ENCODE data around the gene KDM6B. TPM values are rescaled to one million over a fixed set of nuclear protein-coding genes. Genes with fewer than 3 reads are reported as not detected.
"Not testable (repeated sequence)": the region's sequence is repeated elsewhere in the genome, so short reads cannot be mapped to it uniquely, and the experiment has no call there.

KDM6B gene
- total and polyA plus RNA-seq, 4 donors = 3.1 to 44.8 (median 17.5) TPM

DNA sequence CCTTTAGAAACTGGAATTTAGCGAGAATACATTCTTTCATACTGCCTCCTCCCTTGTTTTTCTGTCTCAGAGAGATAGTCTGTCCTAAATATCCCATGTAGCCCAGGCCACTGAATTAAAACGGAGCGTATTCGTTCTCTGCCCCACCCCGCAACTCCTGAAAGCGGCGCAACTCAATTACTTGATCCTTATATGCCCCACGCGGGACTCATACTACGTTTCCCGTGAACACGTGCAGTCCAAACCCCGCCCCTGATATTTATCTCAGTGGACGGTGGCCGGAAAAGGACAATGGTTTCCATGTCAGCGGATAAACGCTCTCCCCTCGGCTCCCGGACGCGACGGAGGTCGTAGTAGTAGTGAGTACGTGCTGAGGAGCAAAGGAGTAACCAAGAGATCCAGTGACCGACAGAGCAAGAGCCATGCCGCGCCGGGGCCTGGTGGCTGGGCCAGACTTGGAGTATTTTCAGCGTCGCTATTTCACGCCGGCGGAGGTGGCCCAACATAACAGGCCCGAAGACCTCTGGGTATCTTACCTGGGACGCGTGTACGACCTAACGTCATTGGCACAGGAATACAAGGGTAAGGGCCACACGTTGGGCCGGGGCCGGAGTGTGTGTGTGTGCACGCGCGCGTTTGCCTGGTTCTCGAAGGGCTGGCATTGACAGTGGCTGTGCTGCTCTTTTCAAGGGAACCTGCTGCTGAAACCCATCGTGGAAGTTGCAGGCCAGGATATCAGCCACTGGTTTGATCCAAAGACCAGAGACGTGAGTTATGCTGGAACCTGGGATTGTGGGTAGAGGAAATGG lies 23.9 kb downstream of the KDM6B start, which contains the start of gene CYB5D1:
TSS of gene CYB5D1 (plus strand) at position 291 of the 809 bp plus-strand sequence. CDS start at position 423, 132 bp downstream.
- ATAC-seq (ENCODE audit: low FRiP score) = peak; percentile 87
- DNase-seq = peak; percentile 94
- H3K36me3 ChIP-seq (ENCODE audit: control insufficient read depth in 1 of 2, insufficient read depth in 2 of 2, low read length in 1 of 2) = no peaks in the 10 kb centered on the region
- no peaks in the 10 kb centered on the region for H3K4me1 ChIP-seq (ENCODE audit: control insufficient read depth in 1 of 2, insufficient read depth in 2 of 2, low read length in 2 of 2)
- H3K4me3 ChIP-seq (ENCODE audit: low read length in 2 of 2) = peak within 1 kb of the TSS; percentile 33 to 93
- WGBS, 2 donors = 1% methylated on average over 48 of the region's 48 CpGs
- intact Hi-C loops (cut with DNase I) = loop anchor here (5.0 to 10.0 kb wide), 2 partner anchors 113 to 199 kb away; no protein-coding TSS in a partner anchor
- H3K9me3 ChIP-seq (ENCODE audit: control insufficient read depth, low read length) = no peaks in the 10 kb centered on the region
- peak within 1 kb of the TSS in 1 of 2 donors; percentile 94 for H3K27ac ChIP-seq (ENCODE audit: low read depth in 1 of 2, low read length in 2 of 2)
- no peaks in the 10 kb centered on the region for H3K27me3 ChIP-seq (ENCODE audit: control insufficient read depth in 1 of 2, insufficient read depth in 2 of 2, low read length in 1 of 2)

DNA sequence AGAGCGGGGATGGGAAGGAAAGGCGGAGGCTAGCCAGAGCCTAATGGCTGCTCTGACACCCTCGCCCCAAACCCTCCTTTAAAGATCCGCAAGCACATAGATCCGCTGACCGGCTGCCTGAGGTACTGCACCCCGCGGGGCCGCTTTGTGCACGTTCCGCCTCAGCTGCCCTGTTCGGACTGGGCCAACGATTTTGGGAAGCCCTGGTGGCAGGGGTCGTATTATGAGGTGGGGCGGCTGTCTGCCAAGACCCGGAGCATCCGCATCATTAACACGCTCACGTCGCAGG lies 24.4 kb downstream of the KDM6B start:
- H3K36me3 ChIP-seq (ENCODE audit: control insufficient read depth in 1 of 2, insufficient read depth in 2 of 2, low read length in 1 of 2) = no peaks in the 10 kb centered on the region
- intact Hi-C loops (cut with DNase I) = loop anchor here (5.0 to 10.0 kb wide), 2 partner anchors 114 to 199 kb away; no protein-coding TSS in a partner anchor
- H3K4me1 ChIP-seq (ENCODE audit: control insufficient read depth in 1 of 2, insufficient read depth in 2 of 2, low read length in 2 of 2) = no peaks in the 10 kb centered on the region
- no peaks in the 10 kb centered on the region for H3K9me3 ChIP-seq (ENCODE audit: control insufficient read depth, low read length)
- H3K4me3 ChIP-seq (ENCODE audit: low read length in 2 of 2) = peak overlapping the region in 1 of 2 donors; percentile 23
- peak; percentile 63 to 83 for DNase-seq
- WGBS, 2 donors = 23 to 24% methylated on average over 20 of the region's 20 CpGs
- ATAC-seq (ENCODE audit: low FRiP score) = no peak
- H3K27ac ChIP-seq (ENCODE audit: low read depth in 1 of 2, low read length in 2 of 2) = peak overlapping the region in 1 of 2 donors; percentile 18
- H3K27me3 ChIP-seq (ENCODE audit: control insufficient read depth in 1 of 2, insufficient read depth in 2 of 2, low read length in 1 of 2) = no peaks in the 10 kb centered on the region

GRCh38 chr17:7859028-7859427 lies 25.0 kb downstream of the KDM6B start:
- no peak overlapping the region for H3K27ac ChIP-seq (ENCODE audit: low read depth in 1 of 2, low read length in 2 of 2)
- no peak for DNase-seq
- no peaks in the 10 kb centered on the region for H3K36me3 ChIP-seq (ENCODE audit: control insufficient read depth in 1 of 2, insufficient read depth in 2 of 2, low read length in 1 of 2)
- H3K4me1 ChIP-seq (ENCODE audit: control insufficient read depth in 1 of 2, insufficient read depth in 2 of 2, low read length in 2 of 2) = no peaks in the 10 kb centered on the region
- 85 to 90% methylated on average over 8 of the region's 8 CpGs for WGBS, 2 donors
- intact Hi-C loops (cut with DNase I) = loop anchor here (5.0 to 10.0 kb wide), 2 partner anchors 114 to 198 kb away; no protein-coding TSS in a partner anchor
- H3K9me3 ChIP-seq (ENCODE audit: control insufficient read depth, low read length) = no peaks in the 10 kb centered on the region
- H3K4me3 ChIP-seq (ENCODE audit: low read length in 2 of 2) = no peak overlapping the region
- H3K27me3 ChIP-seq (ENCODE audit: control insufficient read depth in 1 of 2, insufficient read depth in 2 of 2, low read length in 1 of 2) = no peaks in the 10 kb centered on the region
- ATAC-seq (ENCODE audit: low FRiP score) = no peak

- WGBS, 2 donors = 27 to 38% methylated on average over 3 of the region's 3 CpGs
- Histone ChIP-seq H3K4me1 (ENCODE audit: control insufficient read depth in 1 of 2, insufficient read depth in 2 of 2, low read length in 2 of 2) (no peaks in the 10 kb centered on the region), H3K9me3 (ENCODE audit: control insufficient read depth, low read length) (no peaks in the 10 kb centered on the region), H3K36me3 (ENCODE audit: control insufficient read depth in 1 of 2, insufficient read depth in 2 of 2, low read length in 1 of 2) (no peaks in the 10 kb centered on the region), H3K27ac (ENCODE audit: low read depth in 1 of 2, low read length in 2 of 2) (no peak overlapping the region), H3K4me3 (ENCODE audit: low read length in 2 of 2) (no peak overlapping the region), H3K27me3 (ENCODE audit: control insufficient read depth in 1 of 2, insufficient read depth in 2 of 2, low read length in 1 of 2) (no peaks in the 10 kb centered on the region)
- ATAC-seq (ENCODE audit: low FRiP score) = no peak
- DNase-seq = no peak
- intact Hi-C loops (cut with DNase I) = loop anchor here (1.0 to 5.0 kb wide), 4 partner anchors 34 to 126 kb away; no protein-coding TSS in a partner anchor
These were observed 28.8 kb downstream of the KDM6B start for GRCh38 chr17:7862692-7863437.

DNA sequence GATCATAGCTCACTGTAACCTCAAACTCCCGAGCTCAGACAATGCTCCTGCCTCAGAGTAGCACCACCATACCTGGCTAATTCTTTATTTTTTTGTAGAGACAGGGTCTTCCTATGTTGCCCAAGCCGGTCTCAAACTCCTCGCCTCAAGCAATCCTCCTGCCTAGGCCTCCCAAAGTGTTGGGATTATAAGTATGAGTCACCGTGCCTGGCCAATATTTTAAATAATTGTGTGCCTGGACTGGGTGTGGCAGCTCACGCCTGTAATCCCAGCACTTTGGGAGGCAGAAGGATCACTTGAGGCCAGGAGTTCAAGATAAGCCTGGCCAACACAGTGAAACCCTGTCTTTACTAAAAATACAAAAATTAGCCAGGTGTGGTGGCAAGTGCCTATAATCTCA lies 30.4 kb downstream of the KDM6B start:
- not testable (repeated sequence) for H3K4me1 ChIP-seq (ENCODE audit: control insufficient read depth in 1 of 2, insufficient read depth in 2 of 2, low read length in 2 of 2); H3K4me3 ChIP-seq (ENCODE audit: low read length in 2 of 2); H3K27ac ChIP-seq (ENCODE audit: low read depth in 1 of 2, low read length in 2 of 2); H3K27me3 ChIP-seq (ENCODE audit: control insufficient read depth in 1 of 2, insufficient read depth in 2 of 2, low read length in 1 of 2); H3K36me3 ChIP-seq (ENCODE audit: control insufficient read depth in 1 of 2, insufficient read depth in 2 of 2, low read length in 1 of 2); ATAC-seq (ENCODE audit: low FRiP score); DNase-seq; H3K9me3 ChIP-seq (ENCODE audit: control insufficient read depth, low read length)
- intact Hi-C loops (cut with DNase I) = loop anchor here (5.0 kb wide), 2 partner anchors 33 to 58 kb away; no protein-coding TSS in a partner anchor
- 76 to 84% methylated on average over 5 of the region's 5 CpGs for WGBS, 2 donors

DNA sequence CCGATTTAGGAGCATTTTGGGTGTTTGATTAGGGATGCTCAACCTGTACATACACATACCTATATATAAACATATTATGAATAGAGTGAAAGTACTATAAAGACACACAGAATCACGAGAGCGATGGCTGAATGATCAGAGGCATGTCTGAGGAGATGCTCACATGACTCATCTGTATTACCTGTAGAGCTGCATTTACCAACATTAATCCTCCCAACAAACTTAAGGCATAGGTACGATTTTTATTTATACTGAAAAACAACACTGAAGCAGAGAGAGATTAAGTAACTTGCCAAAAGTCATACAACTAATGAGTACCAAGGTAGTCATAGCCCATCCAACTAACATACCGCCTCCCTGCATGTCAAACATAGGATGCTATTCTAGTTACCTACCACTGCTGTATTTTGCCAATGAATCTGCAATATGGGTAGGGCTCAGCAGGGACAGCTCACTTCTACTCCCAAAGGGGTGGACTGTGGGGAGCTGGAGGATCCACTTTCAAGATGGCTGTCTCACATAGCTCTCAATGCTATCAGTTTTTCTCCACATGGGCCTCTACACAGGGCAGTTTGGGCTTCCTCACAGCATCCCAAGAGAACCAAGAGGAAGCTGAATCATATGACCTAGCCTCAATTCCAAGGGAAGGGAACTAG lies 31.1 kb downstream of the KDM6B start:
- intact Hi-C loops (cut with DNase I) = loop anchor here (5.0 kb wide), 2 partner anchors 32 to 57 kb away; no protein-coding TSS in a partner anchor
- H3K27me3 ChIP-seq (ENCODE audit: control insufficient read depth in 1 of 2, insufficient read depth in 2 of 2, low read length in 1 of 2) = no peaks in the 10 kb centered on the region
- no peak for DNase-seq
- no peaks in the 10 kb centered on the region for H3K36me3 ChIP-seq (ENCODE audit: control insufficient read depth in 1 of 2, insufficient read depth in 2 of 2, low read length in 1 of 2)
- H3K4me1 ChIP-seq (ENCODE audit: control insufficient read depth in 1 of 2, insufficient read depth in 2 of 2, low read length in 2 of 2) = no peaks in the 10 kb centered on the region
- ATAC-seq (ENCODE audit: low FRiP score) = no peak
- H3K27ac ChIP-seq (ENCODE audit: low read depth in 1 of 2, low read length in 2 of 2) = no peak overlapping the region
- WGBS, 2 donors = 88 to 93% methylated on average over 5 of the region's 5 CpGs
- no peaks in the 10 kb centered on the region for H3K9me3 ChIP-seq (ENCODE audit: control insufficient read depth, low read length)
- no peak overlapping the region for H3K4me3 ChIP-seq (ENCODE audit: low read length in 2 of 2)

GRCh38 chr17:7867881-7868329 lies 33.9 kb downstream of the KDM6B start:
- no peak for ATAC-seq (ENCODE audit: low FRiP score)
- Histone ChIP-seq H3K27me3 (ENCODE audit: control insufficient read depth in 1 of 2, insufficient read depth in 2 of 2, low read length in 1 of 2) (no peaks in the 10 kb centered on the region), H3K36me3 (ENCODE audit: control insufficient read depth in 1 of 2, insufficient read depth in 2 of 2, low read length in 1 of 2) (no peaks in the 10 kb centered on the region), H3K27ac (ENCODE audit: low read depth in 1 of 2, low read length in 2 of 2) (no peak overlapping the region), H3K4me1 (ENCODE audit: control insufficient read depth in 1 of 2, insufficient read depth in 2 of 2, low read length in 2 of 2) (no peaks in the 10 kb centered on the region), H3K9me3 (ENCODE audit: control insufficient read depth, low read length) (no peaks in the 10 kb centered on the region), H3K4me3 (ENCODE audit: low read length in 2 of 2) (no peak overlapping the region)
- DNase-seq = no peak
- 82% methylated on average over 5 of the region's 5 CpGs for WGBS, 2 donors
- intact Hi-C loops (cut with DNase I) = no loop called here

DNA sequence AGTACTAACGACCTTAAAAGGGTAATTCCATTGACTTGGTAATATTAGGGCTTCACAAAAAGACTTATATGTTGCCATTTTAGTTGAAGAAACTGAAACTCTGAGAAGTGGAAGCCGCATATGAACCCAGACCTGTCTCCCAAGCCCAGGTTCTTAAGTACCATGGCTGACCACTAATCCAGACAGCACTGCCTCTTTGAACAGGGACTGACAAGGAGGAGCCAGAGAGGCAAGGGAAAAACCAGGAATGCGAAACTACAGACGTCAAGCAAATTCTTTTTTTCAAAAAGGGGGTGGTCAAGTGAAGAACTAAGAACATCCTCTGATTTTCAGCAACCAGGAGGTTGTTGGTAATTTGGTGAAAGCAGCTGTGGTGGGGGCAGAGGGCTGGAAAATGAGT lies 39.0 kb downstream of the KDM6B start:
- H3K9me3 ChIP-seq (ENCODE audit: control insufficient read depth, low read length) = no peaks in the 10 kb centered on the region
- intact Hi-C loops (cut with DNase I) = no loop called here
- WGBS, 2 donors = 74% methylated on average over 4 of the region's 4 CpGs
- DNase-seq (no peak), ATAC-seq (ENCODE audit: low FRiP score) (no peak)
- no peaks in the 10 kb centered on the region for H3K4me1 ChIP-seq (ENCODE audit: control insufficient read depth in 1 of 2, insufficient read depth in 2 of 2, low read length in 2 of 2)
- H3K36me3 ChIP-seq (ENCODE audit: control insufficient read depth in 1 of 2, insufficient read depth in 2 of 2, low read length in 1 of 2) = peaks cover 0 to 3% of the 10 kb centered on the region in 2 donors
- no peaks in the 10 kb centered on the region for H3K27me3 ChIP-seq (ENCODE audit: control insufficient read depth in 1 of 2, insufficient read depth in 2 of 2, low read length in 1 of 2)
- H3K4me3 ChIP-seq (ENCODE audit: low read length in 2 of 2) = no peak overlapping the region
- H3K27ac ChIP-seq (ENCODE audit: low read depth in 1 of 2, low read length in 2 of 2) = no peak overlapping the region

Data from aorta (tissue), 5 donors.